Stimulated activated CD4-positive, alpha-beta T cell treated with anti-CD3 and anti-CD28 coated beads, Interleukin-2, amount 100 ng/mL, for 24 hours (primary cell): Measurements from ENCODE around the gene TSPAN11.

ENCODE experiments used
- DNase-seq, 2 donors: peaks; one replicate each; pipeline ENCODE4 v3.0.0-alpha.2; 2020

The TSPAN11 gene

GRCh38 chr12:30982413-30982812 lies 55.9 kb downstream of the TSPAN11 start:
- DNase-seq: no peak

- DNase-seq: peak; percentile 19 to 38
Observed at GRCh38 chr12:30985814-30986452, 59.4 kb downstream of the TSPAN11 start.

DNA sequence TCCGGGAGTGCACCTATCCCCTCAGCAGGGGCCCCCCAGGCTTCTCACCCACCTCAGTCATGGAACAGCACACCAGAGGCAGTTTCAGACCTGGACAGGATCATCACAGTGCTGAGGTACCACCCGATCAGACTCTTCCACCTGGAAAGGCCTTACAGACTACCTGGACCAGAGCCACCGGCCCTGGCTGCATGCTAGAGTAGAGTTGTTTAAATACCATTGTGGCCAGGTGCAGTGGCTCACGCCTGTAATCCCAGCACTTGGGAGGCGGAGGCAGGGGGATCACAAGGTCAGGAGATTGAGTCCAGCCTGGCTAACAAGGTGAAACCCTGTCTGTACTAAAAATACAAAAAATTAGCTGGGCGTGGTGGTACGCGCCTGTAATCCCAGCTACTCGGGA lies 61.5 kb downstream of the TSPAN11 start:
- DNase-seq: no peak

- DNase-seq: no peak
Observed at GRCh38 chr12:30988646-30989286, 62.2 kb downstream of the TSPAN11 start.

DNA sequence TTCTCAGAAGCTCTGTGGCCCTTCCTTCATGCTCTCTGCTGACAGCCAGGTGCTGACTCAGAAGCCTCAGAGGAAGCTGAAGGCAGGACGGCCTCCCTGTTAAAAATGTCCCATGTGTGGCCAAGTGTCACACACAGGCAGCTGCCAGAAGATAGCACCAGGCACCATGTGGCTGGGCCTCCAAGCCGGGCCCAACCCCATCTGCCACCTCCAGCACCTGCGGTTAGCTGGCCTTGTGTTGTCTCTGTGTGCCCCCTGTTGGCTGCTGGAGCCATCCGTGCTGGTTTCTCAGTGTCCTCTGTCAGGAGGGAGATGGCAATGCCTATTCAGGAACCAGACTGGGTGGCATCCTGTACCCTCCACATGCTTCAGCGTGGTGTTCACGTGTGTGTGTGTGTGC lies 63.2 kb downstream of the TSPAN11 start:
- peak in 1 of 2 donors; percentile 6 for DNase-seq

DNA sequence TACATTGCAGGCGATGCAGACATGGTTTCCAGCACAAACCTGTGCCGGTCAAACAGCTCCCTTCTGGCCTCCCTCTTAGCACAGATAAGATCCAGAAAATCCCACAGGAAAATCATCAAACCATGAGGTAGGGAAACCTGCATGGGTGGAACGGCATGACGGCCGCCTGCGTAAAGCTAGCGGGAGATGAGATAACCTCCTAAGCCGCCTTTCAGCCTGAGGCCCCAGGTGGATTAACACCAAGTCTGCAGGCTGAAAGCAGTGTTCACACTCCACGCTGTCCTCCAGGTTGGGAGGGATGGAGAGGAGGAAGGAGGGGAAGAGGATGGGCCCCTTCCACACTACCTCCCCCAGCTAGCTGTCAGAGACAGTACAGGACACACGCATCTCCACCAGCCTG lies 63.8 kb downstream of the TSPAN11 start:
- no peak for DNase-seq

DNA sequence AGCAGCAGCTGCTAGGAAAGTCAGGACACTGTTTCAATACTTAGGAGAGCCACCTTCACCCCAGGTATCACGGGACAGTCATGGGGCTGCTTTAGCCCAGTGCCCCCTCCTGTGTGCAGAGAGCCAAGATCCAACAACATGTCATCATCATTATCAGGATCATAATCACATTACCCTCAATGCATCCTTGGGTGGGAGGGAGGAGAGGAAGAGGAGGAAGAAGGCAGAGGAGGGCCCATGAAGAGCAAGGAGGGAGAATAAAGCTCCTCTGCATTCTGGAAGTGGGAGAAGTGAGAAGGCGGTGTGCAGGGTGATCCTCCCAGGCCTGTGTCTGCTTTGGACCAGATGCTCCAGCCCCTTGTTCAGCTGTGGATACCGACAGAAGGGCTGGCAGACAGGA lies 64.2 kb downstream of the TSPAN11 start:
- DNase-seq: no peak

GRCh38 chr12:30991466-30991865 lies 64.9 kb downstream of the TSPAN11 start:
- DNase-seq: no peak

- no peak for DNase-seq
Observed at GRCh38 chr12:30992381-30992780, 65.8 kb downstream of the TSPAN11 start.

- no peak for DNase-seq
Observed at GRCh38 chr12:30993766-30994165, 67.2 kb downstream of the TSPAN11 start.

- DNase-seq: no peak
Observed at GRCh38 chr12:30994274-30994673, 67.7 kb downstream of the TSPAN11 start.

- DNase-seq: no peak
Observed at GRCh38 chr12:30996255-30996654, 69.7 kb downstream of the TSPAN11 start.

GRCh38 chr12:30996752-30997151 lies 70.2 kb downstream of the TSPAN11 start:
- DNase-seq: no peak

DNA sequence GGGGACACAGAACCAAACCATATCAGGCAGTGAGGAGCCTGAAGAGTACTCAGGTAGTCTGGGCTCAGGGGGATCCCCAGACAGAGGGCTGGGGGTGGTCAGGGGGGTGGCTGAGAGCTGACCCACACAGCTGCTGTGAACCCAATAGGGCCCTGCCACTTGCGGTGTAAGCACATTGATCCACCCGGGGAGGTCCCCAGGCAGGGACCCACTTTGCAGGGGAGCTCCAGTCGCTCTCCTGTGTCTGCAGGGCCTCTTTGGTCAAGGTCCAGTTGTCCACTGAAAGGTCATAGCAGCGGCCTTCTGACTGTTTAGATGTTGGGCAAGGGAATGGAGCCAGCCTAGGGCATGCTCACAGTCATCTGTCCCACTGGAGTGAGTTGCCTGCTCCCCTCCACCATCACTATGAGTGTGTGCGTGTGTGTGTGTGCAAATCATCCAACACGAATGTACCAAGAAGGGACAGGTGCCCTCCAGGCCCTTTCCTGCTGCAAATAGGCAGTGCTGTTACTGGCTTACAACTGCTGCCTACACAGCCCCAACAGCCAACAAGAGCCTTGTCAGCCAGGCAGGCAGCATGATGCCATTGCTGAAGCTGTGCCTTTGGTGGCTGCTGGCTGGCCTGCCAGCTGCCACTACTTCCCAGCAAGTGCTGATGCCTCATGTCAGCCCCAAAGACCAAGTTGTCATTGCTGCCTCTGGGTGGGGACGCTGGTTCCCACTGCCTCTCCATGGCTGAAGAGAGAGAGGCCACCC lies 71.3 kb downstream of the TSPAN11 start:
- no peak for DNase-seq

DNA sequence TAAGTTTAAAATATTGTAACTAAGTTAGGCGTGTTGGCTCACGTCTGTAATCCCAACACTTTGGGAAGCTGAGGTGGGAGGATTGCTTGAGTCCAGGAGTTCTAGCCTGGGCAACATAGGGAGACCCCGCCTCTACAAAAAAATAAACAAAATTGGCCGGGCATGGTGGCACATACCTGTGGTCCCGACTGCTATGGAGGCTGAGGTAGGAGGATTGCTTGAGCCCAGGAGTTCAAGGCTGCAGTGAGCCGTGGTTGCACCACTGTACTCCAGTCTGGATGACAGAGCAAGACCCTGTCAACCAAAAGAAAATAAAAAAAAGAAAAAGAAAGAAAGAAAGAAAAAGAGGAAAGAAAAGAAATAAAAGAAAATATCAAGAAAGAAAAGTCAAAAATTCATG lies 72.5 kb downstream of the TSPAN11 start:
- no peak for DNase-seq

DNA sequence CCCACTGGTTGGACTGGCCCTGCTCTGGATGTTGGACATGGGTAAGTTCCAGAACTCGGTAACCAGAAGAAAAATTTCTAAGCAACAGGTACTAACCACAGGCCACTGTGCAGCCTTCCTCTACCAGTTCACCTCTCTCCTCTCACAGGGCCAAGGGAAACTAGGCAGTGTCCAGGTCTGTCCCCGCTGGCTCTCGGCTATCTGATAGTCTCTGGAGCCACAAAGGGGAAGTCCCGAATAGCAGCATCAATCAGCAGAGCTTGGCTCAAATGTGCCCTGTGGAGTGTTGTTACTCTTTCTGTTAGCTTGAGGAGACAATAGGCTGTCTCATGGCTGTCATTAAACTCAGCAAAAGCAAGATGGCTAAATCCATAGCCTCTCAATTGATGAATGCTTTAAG lies 73.2 kb downstream of the TSPAN11 start:
- DNase-seq: no peak

GRCh38 chr12:31000751-31001150 lies 74.2 kb downstream of the TSPAN11 start:
- DNase-seq: no peak

DNA sequence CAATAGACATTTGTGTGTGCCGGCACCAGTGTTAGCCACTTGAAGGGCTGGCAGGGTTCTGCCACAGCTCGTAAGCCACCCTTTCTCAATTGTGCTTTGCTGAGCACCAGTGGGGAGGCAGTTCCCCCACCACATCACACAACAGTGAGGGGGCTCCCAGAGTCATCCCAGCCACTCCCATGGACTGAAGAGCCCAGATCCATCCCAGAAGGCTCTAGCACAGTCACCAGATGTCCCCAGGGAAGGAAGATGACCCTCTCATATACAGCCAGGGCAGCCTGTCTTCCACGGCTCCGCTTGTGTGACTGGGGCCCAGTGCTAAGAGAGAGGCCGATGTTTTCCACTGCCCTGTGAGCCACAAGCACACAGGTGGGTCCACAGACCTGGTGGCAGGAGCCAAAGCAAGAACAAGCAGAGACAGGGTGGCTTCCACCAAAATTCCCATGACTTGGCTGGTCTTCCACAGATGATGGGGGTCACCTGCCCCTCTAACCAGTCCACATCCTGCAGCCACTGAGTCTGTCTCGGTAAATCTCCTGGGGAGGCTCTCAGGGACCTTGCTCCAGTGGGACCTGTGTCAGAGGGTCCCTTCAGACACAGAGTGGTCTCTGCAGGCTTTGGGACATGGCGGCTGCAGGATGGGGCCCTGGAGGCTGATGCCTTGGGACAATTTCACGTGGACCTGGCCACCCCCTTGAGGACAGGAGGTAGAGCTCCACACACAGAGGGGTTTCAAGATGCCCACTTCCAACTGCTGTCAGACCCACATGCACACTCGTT lies 75.2 kb downstream of the TSPAN11 start:
- no peak for DNase-seq

DNA sequence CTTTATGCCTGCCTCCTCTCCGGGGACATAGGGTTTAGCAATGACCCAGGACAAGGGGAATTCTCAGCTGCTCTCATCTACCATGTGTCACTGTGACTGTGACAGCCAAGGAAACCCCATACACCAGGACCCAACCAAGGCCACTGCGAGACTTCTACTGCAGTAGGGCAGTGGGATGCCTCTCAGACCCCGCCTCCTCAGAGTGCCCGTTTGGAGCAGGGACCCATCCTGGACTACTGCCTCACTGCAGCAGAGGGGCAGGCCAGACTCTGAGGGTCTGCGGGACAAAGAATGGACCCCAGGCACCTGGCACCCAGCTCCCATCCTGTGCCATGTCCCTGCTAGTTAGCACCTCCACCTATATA lies 75.8 kb downstream of the TSPAN11 start:
- no peak for DNase-seq

GRCh38 chr12:31002999-31003398 lies 76.5 kb downstream of the TSPAN11 start:
- DNase-seq: no peak

GRCh38 chr12:31003861-31004640 lies 77.5 kb downstream of the TSPAN11 start:
- DNase-seq: no peak

- DNase-seq: no peak
Observed at GRCh38 chr12:31004666-31005065, 78.1 kb downstream of the TSPAN11 start.
